Lower lobe of right lung (tissue), 2 donors: ENCODE results near the gene P2RY12. TPM values are rescaled to one million over a fixed set of nuclear protein-coding genes. Genes with fewer than 3 reads are reported as not detected.

Experiments used
- ATAC-seq, 2 donors: fragments of 200-7000 bp; cut with Tn5 transposase; one replicate each; pipeline ENCODE4 v1.9.1; 2020 to 2022; ENCODE audit warnings: mild to moderate bottlenecking in 2 of 2, moderate library complexity in 2 of 2
- DNase-seq: peaks from one replicate; pipeline ENCODE4 v3.0.0-alpha.2; 2020
- H3K27ac ChIP-seq: fragments of 200-600 bp; one replicate; pipeline ENCODE4 v1.8.0; 2022
- H3K27me3 ChIP-seq: fragments of 200-600 bp; one replicate; pipeline ENCODE4 v1.8.0; 2022; ENCODE audit warnings: low read depth
- H3K36me3 ChIP-seq: fragments of 200-600 bp; one replicate; pipeline ENCODE4 v1.8.0; 2022; ENCODE audit warnings: mild to moderate bottlenecking
- H3K4me1 ChIP-seq: fragments of 200-600 bp; one replicate; pipeline ENCODE4 v1.8.0; 2022
- H3K4me3 ChIP-seq: fragments of 200-600 bp; one replicate; pipeline ENCODE4 v1.8.0; 2022; ENCODE audit warnings: mild to moderate bottlenecking
- H3K9me3 ChIP-seq: fragments of 200-600 bp; one replicate; pipeline ENCODE4 v1.8.0; 2022
- intact Hi-C: fragments of 100-400 bp; cut with DNase I; formaldehyde crosslinking; loops from one replicate; pipeline ENCODE4 v1.11.0; 2022
- total RNA-seq: library from RNA; stranded (reverse); fragmentation: NEBNext Ultra II Directional; extraction: Animal tissue kit (Norgen Biotek cat#: 25700); gene quantifications from one replicate; pipeline ENCODE4 v1.2.1, GENCODE V29; 2021
- TF ChIP-seq, protein P1 (sequence below): fragments of 200-600 bp; IDR thresholded peaks from one replicate; pipeline ENCODE4 v1.8.0; 2022; ENCODE audit warnings: antibody characterized with exemption, mild to moderate bottlenecking
- donor health status: DM: no; HTN: yes; CAD: no; lungs with severe emphysema.

Gene P2RY12
- total RNA-seq, 1 donor from 2014 or later: 6.2 TPM

DNA sequence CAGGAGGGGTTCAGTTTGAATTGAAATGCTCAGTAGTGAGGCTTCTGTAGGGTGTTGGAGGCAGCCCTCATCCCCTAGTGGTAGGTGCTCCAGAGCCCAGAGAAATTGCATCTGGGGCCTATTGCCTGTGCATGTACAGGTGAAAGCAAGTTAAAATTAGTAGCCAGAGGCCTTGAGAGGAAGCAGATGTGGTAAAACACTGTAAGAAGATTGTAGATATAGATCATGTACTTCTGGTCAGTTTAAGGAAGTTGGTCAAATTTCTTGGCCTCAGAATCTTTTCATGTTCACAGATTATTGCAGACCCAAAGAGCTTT, 41.7 kb upstream of the P2RY12 start:
- intact Hi-C loops: no loop called here
- Histone ChIP-seq H3K4me1 (no peaks in the 10 kb centered on the region), H3K27me3 (no peaks in the 10 kb centered on the region), H3K9me3 (no peaks in the 10 kb centered on the region), H3K36me3 (no peaks in the 10 kb centered on the region), H3K27ac (no peak overlapping the region), H3K4me3 (no peak overlapping the region)
- TF ChIP-seq, protein P1, sequence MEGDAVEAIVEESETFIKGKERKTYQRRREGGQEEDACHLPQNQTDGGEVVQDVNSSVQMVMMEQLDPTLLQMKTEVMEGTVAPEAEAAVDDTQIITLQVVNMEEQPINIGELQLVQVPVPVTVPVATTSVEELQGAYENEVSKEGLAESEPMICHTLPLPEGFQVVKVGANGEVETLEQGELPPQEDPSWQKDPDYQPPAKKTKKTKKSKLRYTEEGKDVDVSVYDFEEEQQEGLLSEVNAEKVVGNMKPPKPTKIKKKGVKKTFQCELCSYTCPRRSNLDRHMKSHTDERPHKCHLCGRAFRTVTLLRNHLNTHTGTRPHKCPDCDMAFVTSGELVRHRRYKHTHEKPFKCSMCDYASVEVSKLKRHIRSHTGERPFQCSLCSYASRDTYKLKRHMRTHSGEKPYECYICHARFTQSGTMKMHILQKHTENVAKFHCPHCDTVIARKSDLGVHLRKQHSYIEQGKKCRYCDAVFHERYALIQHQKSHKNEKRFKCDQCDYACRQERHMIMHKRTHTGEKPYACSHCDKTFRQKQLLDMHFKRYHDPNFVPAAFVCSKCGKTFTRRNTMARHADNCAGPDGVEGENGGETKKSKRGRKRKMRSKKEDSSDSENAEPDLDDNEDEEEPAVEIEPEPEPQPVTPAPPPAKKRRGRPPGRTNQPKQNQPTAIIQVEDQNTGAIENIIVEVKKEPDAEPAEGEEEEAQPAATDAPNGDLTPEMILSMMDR: no peak
- DNase-seq (no peak), ATAC-seq (no peak)

DNA sequence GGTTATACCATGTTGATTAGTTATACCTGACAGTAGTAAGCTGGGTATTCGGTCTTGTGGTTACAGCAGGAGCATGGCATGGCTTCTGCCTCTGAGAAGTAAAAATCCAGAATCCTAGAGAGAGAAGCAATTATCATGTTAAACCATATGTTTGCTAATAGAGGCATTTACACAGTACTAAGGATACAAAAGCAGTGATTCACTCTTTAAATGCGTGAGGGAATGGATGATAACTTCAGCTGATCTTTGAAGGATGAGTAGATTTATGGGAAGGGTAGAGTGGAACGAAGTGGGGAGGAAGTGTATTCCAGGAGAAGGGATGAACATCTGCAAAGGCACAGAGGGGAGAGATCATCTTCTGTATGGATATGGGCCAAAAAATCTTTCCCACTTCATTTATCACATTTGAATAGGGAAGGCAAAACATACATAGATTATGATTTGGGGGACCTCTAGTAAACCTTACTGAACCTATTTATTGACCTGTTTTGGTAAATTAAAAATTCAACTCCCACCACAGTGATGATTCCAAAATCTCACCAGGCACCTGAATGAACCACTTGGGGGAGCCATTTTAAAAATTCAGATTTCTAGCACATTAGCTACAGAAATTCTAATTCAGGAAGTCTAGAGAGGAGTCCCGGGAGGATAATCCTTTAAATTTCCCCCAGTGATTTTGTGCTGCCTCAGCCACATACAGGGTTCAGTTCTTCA, 41.2 kb upstream of the P2RY12 start:
- no peak overlapping the region for H3K4me3 ChIP-seq
- ATAC-seq: no peak
- H3K9me3 ChIP-seq: no peaks in the 10 kb centered on the region
- TF ChIP-seq, protein P1: peak; percentile 23
- H3K4me1 ChIP-seq: no peaks in the 10 kb centered on the region
- no peaks in the 10 kb centered on the region for H3K36me3 ChIP-seq
- no peaks in the 10 kb centered on the region for H3K27me3 ChIP-seq
- H3K27ac ChIP-seq: no peak overlapping the region
- no peak for DNase-seq
- intact Hi-C loops: no loop called here

DNA sequence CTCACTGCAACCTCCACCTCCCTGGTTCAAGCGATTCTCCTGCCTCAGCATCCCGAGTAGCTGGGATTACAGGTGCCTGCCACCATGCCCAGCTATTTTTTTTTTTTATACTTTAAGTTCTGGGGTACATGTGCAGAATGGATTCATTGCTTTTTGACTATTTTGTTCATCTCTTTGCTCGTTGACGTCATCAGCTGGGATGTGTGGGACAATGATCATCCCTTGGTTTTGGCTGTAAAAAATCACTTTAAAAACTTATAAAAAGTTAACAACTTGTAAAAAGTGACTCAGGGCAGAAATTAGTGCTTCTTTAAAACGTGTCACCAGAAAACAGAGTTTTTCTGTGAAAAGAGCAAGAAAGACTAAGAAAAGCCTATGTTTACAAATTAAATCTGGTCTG, 38.5 kb upstream of the P2RY12 start:
- Histone ChIP-seq H3K4me1 (no peaks in the 10 kb centered on the region), H3K27me3 (no peaks in the 10 kb centered on the region), H3K9me3 (no peaks in the 10 kb centered on the region), H3K4me3 (no peak overlapping the region), H3K36me3 (no peaks in the 10 kb centered on the region), H3K27ac (no peak overlapping the region)
- ATAC-seq (no peak), DNase-seq (no peak)
- intact Hi-C loops: no loop called here
- TF ChIP-seq, protein P1: no peak

DNA sequence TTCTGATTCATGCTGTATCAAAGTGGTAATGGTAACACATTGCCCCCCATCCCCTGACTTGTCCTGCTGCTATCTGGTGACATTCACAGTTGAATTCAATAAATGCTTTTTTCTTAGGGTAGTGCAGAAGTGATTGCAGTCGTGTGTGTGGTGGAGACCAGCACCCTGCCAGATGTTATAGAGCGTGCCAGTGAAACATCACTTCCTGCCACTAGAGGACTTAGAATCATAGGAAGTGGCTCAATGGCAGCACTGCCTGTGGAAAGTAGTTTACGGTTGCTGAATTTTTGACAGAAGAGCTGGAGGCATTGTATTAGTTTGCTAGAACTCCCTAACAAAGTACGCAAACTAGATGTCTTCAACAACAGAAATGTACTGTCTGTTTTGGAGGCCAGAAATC, 37.4 kb upstream of the P2RY12 start:
- intact Hi-C loops: no loop called here
- DNase-seq: no peak
- H3K9me3 ChIP-seq: no peaks in the 10 kb centered on the region
- TF ChIP-seq, protein P1: no peak
- H3K27me3 ChIP-seq: no peaks in the 10 kb centered on the region
- no peak for ATAC-seq
- no peaks in the 10 kb centered on the region for H3K4me1 ChIP-seq
- H3K27ac ChIP-seq: no peak overlapping the region
- H3K36me3 ChIP-seq: no peaks in the 10 kb centered on the region
- H3K4me3 ChIP-seq: no peak overlapping the region

DNA sequence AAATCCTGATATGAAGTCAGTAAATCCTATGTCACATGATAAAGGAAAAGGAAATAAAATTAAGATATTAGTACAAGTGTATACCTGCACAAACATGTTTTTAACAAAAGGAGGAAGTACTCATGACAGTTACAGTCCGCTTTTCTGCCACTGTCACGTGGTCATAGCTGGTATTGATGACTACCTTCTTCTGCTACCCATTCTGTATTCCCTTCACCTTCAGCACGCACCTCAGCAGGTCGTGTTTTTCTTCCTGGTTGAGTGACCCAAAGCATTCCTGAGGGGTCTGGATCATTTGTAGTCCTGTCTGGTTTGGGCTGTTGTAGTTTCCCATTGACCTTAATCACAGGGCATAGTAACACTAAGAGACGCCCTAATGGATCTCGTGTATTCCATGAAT, 35.3 kb upstream of the P2RY12 start:
- no peaks in the 10 kb centered on the region for H3K27me3 ChIP-seq
- no peaks in the 10 kb centered on the region for H3K36me3 ChIP-seq
- ATAC-seq: no peak
- no peak overlapping the region for H3K4me3 ChIP-seq
- H3K9me3 ChIP-seq: no peaks in the 10 kb centered on the region
- no peak for DNase-seq
- no peaks in the 10 kb centered on the region for H3K4me1 ChIP-seq
- H3K27ac ChIP-seq: no peak overlapping the region
- intact Hi-C loops: no loop called here
- TF ChIP-seq, protein P1: no peak
